Activated B cell treated with CpG ODN at 0.5 μM for 24 hours (primary cell): ENCODE measurements around the gene TSPYL1. TPM values are rescaled to one million over a fixed set of nuclear protein-coding genes. Genes with fewer than 3 reads are reported as not detected.
A peak's percentile ranks its signal among the peaks of the same experiment; 100 is the strongest.

ENCODE experiments used
- ATAC-seq: fragments of 200-7000 bp; cut with Tn5 transposase; one replicate; pipeline ENCODE4 v1.10.0; 2021; ENCODE audit warnings: low read depth, mild to moderate bottlenecking, moderate library complexity
- CTCF ChIA-PET: fragments of 350-600 bp; sonication (Branson Sonifier 250); formaldehyde crosslinking; loops from one replicate; lab custom pipeline; 2021; ENCODE audit warnings: antibody characterized with exemption; lab: Charles Lee
- POLR2A ChIA-PET: fragments of 350-600 bp; sonication (Branson Sonifier 250); formaldehyde crosslinking; loops from one replicate; lab custom pipeline; 2021; ENCODE audit warnings: antibody characterized with exemption; lab: Charles Lee
- DNase-seq: peaks from one replicate; pipeline ENCODE4 v3.0.0; 2022
- H3K27ac Mint-ChIP-seq: one replicate; pipeline ENCODE4 v1.8.0; 2020; ENCODE audit warnings: mixed read lengths
- H3K27me3 Mint-ChIP-seq: one replicate; pipeline ENCODE4 v1.8.0; 2021; ENCODE audit warnings: mixed read lengths
- H3K36me3 Mint-ChIP-seq: one replicate; pipeline ENCODE4 v1.8.0; 2021; ENCODE audit warnings: low read depth, mixed read lengths
- H3K4me1 Mint-ChIP-seq: one replicate; pipeline ENCODE4 v1.8.0; 2021; ENCODE audit warnings: mixed read lengths
- H3K4me3 Mint-ChIP-seq: one replicate; pipeline ENCODE4 v1.8.0; 2020; ENCODE audit warnings: mild to moderate bottlenecking, mixed read lengths
- H3K9me3 Mint-ChIP-seq: one replicate; pipeline ENCODE4 v1.8.0; 2020; ENCODE audit warnings: mixed read lengths
- CTCF ChIP-seq: fragments of 200-600 bp; IDR thresholded peaks from one replicate; pipeline ENCODE4 v1.8.0; 2022; ENCODE audit warnings: antibody characterized with exemption, mild to moderate bottlenecking
- intact Hi-C: fragments of 100-400 bp; cut with micrococcal nuclease; formaldehyde crosslinking; loops from one replicate; pipeline ENCODE4 v1.15.1; 2024
- total RNA-seq: library from RNA; stranded (reverse); gene quantifications from 2 replicates; pipeline ENCODE4 v1.2.3, GENCODE V29; 2022

The TSPYL1 gene
- 67.4 and 68.4 TPM in 2 replicates for total RNA-seq

GRCh38 chr6:116279232-116280160, at the start of gene TSPYL1:
TSPYL1 (minus strand) TSS chr6:116279930; CDS start chr6:116279830, 100 bp downstream.
- peak; percentile 91 for ATAC-seq

GRCh38 chr6:116329156-116329555, 49.4 kb upstream of the TSPYL1 start:
- DNase-seq = no peak
- Mint-ChIP-seq H3K27me3 (no peaks in the 10 kb centered on the region), H3K27ac (no peak overlapping the region), H3K4me3 (no peak overlapping the region), H3K36me3 (no peaks in the 10 kb centered on the region), H3K9me3 (peaks cover 3% of the 10 kb centered on the region), H3K4me1 (no peaks in the 10 kb centered on the region)
- CTCF ChIA-PET = interaction anchor here (1.8 kb wide), 1 partner anchor 41 kb away, joined by 5 read pairs; no protein-coding TSS in a partner anchor
- TF ChIP-seq CTCF = no peak
- intact Hi-C loops = no loop called here
- ATAC-seq = no peak
- POLR2A ChIA-PET = no interaction called here

More at GRCh38 chr6:116279232-116280160, at the start of gene TSPYL1:
- POLR2A ChIA-PET = interaction anchor here (0.6 to 3.0 kb wide), 23 partner anchors 8 to 389 kb away, joined by 3 to 50 read pairs (median 4); partner anchors contain the start of genes CALHM5, CALHM6, NT5DC1 and RWDD1
- H3K27me3 Mint-ChIP-seq = no peaks in the 10 kb centered on the region
- peaks cover 49% of the 10 kb centered on the region for H3K36me3 Mint-ChIP-seq
- H3K9me3 Mint-ChIP-seq = no peaks in the 10 kb centered on the region
- intact Hi-C loops = loop anchor here (1.0 to 5.0 kb wide), 8 partner anchors 11 to 402 kb away; partner anchors contain the start of genes KPNA5, NT5DC1, RWDD1 and TSPYL4
- peak; percentile 85 for DNase-seq
- H3K4me1 Mint-ChIP-seq = peaks cover 71% of the 10 kb centered on the region
- H3K27ac Mint-ChIP-seq = peak within 1 kb of the TSS; percentile 100
- CTCF ChIA-PET = interaction anchor here (0.8 to 2.7 kb wide), 9 partner anchors 8 to 292 kb away, joined by 3 to 17 read pairs (median 4); partner anchors contain the start of gene RWDD1
- TF ChIP-seq CTCF = no peak
- H3K4me3 Mint-ChIP-seq = peak within 1 kb of the TSS; percentile 95

- intact Hi-C loops = no loop called here
- CTCF ChIA-PET = no interaction called here
These were observed 48.8 kb upstream of the TSPYL1 start for GRCh38 chr6:116328528-116328903.

GRCh38 chr6:116327803-116328527, 48.2 kb upstream of the TSPYL1 start:
- ATAC-seq = no peak
- H3K4me1 Mint-ChIP-seq = no peaks in the 10 kb centered on the region
- DNase-seq = no peak
- CTCF ChIA-PET = no interaction called here
- no peak for TF ChIP-seq CTCF
- no peaks in the 10 kb centered on the region for H3K36me3 Mint-ChIP-seq
- intact Hi-C loops = no loop called here
- H3K27ac Mint-ChIP-seq = no peak overlapping the region
- no peaks in the 10 kb centered on the region for H3K9me3 Mint-ChIP-seq
- POLR2A ChIA-PET = no interaction called here
- no peak overlapping the region for H3K4me3 Mint-ChIP-seq
- H3K27me3 Mint-ChIP-seq = no peaks in the 10 kb centered on the region

More at GRCh38 chr6:116328528-116328903, 48.8 kb upstream of the TSPYL1 start:
- H3K4me1 Mint-ChIP-seq = no peaks in the 10 kb centered on the region
- DNase-seq (no peak), ATAC-seq (no peak)
- POLR2A ChIA-PET = no interaction called here
- no peak overlapping the region for H3K27ac Mint-ChIP-seq
- no peak overlapping the region for H3K4me3 Mint-ChIP-seq
- no peaks in the 10 kb centered on the region for H3K27me3 Mint-ChIP-seq
- no peak for TF ChIP-seq CTCF
- H3K9me3 Mint-ChIP-seq = peaks cover 3% of the 10 kb centered on the region
- H3K36me3 Mint-ChIP-seq = no peaks in the 10 kb centered on the region
